ENCODE measurements around the gene ARID1A. TPM values are rescaled to one million over a fixed set of nuclear protein-coding genes. Genes with fewer than 3 reads are reported as not detected.

ARID1A gene
- total and polyA plus RNA-seq, 2 of the 8 experiments (the other 6 are each of a cell fraction or from before 2014, with no cell fraction given), result 52.1 to 103 TPM

DNA sequence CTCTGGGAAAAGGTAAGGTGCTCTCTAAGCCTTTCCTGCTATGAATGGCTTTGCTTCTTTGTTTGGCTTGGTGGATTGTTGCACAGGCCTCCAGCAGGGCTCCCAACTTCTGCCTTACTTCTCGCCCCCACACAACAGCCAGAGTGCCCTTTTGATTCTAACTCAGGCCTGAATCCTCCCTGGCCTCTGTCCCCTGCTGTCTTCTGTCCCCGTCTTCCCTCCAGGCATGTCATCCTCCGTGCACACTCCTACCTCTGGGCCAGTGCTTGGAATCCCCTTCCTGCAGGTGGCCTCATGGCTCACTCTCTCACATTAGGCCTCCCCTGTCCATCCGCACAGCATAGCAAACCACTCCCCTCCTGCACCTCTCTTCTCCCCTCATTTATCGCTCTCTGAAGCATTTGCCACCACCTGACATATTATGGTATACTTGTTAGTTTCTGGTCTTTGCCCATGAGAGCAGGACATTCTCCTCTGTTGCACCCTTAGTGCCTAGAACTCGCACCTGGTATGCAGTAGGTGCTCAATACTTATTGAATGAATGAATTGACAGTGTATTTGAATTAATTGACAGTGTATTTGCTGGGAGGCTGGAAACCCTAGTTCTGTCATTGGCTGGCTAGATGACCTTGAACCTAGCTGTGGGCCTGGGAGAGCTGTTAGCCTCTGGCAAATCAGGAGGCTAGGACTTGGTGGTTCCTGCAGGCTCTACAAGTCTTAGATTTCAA lies 133.5 kb downstream of the ARID1A start:
- DNase-seq (ENCODE audit: low read depth in 1 of 2, low spot score in 2 of 2), result no peak
- Histone ChIP-seq H3K27me3 (replicated peaks in 1 of 4; ENCODE audit: control insufficient read depth in 3 of 4, extremely low read depth in 1 of 4, insufficient read depth in 3 of 4, low read length in 3 of 4) (no peaks in the 10 kb centered on the region), H3K14ac (ENCODE audit: insufficient read length) (no peak overlapping the region), H4K20me1 (replicated peaks in 1 of 2; ENCODE audit: control insufficient read depth in 1 of 2, insufficient read depth in 2 of 2, low read length in 2 of 2) (peaks cover 9 to 12% of the 10 kb centered on the region in 2 experiments), H2BK12ac (ENCODE audit: low read depth, low read length) (no peak overlapping the region), H3K27ac (ENCODE audit: low read depth, low read length) (no peak overlapping the region), H3K23ac (ENCODE audit: insufficient read length) (no peak overlapping the region), H4K5ac (ENCODE audit: insufficient read length, low read depth, low read length) (no peak overlapping the region), H4K91ac (replicated peaks; ENCODE audit: insufficient read length, low read length) (no peak overlapping the region), H3K4me3 (ENCODE audit: extremely low read depth in 1 of 4, insufficient read depth in 2 of 4, low read depth in 3 of 4, low read length in 4 of 4) (no peak overlapping the region), H2BK120ac (replicated peaks; ENCODE audit: low read depth, low read length) (no peak overlapping the region), H3K18ac (ENCODE audit: extremely low read depth, low read length) (no peak overlapping the region), H2BK5ac (ENCODE audit: low read depth, low read length) (no peak overlapping the region), H3K23me2 (ENCODE audit: low read depth, low read length) (peaks cover 6% of the 10 kb centered on the region; the same call in 1 of the 2 replicates), H3K4me1 (replicated peaks in 1 of 4; ENCODE audit: control insufficient read depth in 3 of 4, insufficient read depth in 4 of 4, low read length in 3 of 4) (peaks cover 6 to 9% (median 7%) of the 10 kb centered on the region in 4 experiments; a peak in 6 of 7 replicates), H3K9me3 (ENCODE audit: insufficient read depth in 2 of 2, low read depth in 1 of 2, low read length in 1 of 2) (no peaks in the 10 kb centered on the region), H2AFZ (ENCODE audit: low read length) (no peak overlapping the region), H3K56ac (replicated peaks; ENCODE audit: insufficient read length, low read depth, low read length) (no peak overlapping the region), H2AK5ac (ENCODE audit: low read depth, low read length) (no peak overlapping the region), H2BK15ac (ENCODE audit: low read length) (no peak overlapping the region), H3K9ac (replicated peaks in 1 of 4; ENCODE audit: extremely low read depth in 1 of 4, low read depth in 3 of 4, low read length in 3 of 4) (no peak overlapping the region), H2BK20ac (ENCODE audit: low read length) (no peak overlapping the region), H3K79me1 (ENCODE audit: low read depth, low read length) (peaks cover 12% of the 10 kb centered on the region), H3K36me3 (ENCODE audit: control insufficient read depth in 2 of 4, insufficient read depth in 4 of 4, low read length in 3 of 4) (peaks cover 0 to 17% (median 10%) of the 10 kb centered on the region in 4 experiments; a peak in 5 of 8 replicates), H3K4ac (replicated peaks; ENCODE audit: insufficient read length, low read depth, low read length) (no peak overlapping the region), H4K8ac (ENCODE audit: extremely low read depth, insufficient read depth, low read length) (no peak overlapping the region), H3K4me2 (ENCODE audit: insufficient read depth in 1 of 2, low read depth in 2 of 2, low read length in 2 of 2) (peak overlapping the region in 1 of 2 experiments; percentile 4; a peak in 1 of 4 replicates), H3K79me2 (ENCODE audit: control insufficient read depth in 1 of 2, insufficient read depth in 2 of 2, low read length in 2 of 2) (peaks cover 0 to 11% of the 10 kb centered on the region in 2 experiments; a peak in 1 of 4 replicates)
- FAIRE-seq, result no peak
- ChIA-PET CTCF (ENCODE audit: partially characterized antibody) (interaction anchor here (0.6 to 12.8 kb wide), 8 partner anchors 9 to 291 kb away, joined by 3 to 125 read pairs (median 5); partner anchors contain the start of gene SFN), POLR2A (ENCODE audit: partially characterized antibody) (interaction anchor here (1.5 kb wide), 1 partner anchor 36 kb away, joined by 4 read pairs; no protein-coding TSS in a partner anchor)
- 83% methylated on average over 6 of the region's 6 CpGs; no CpG with 5 or more reads in 1 of the 2 experiments for WGBS, 2 experiments (ENCODE audit: extremely low coverage in 1 of 2, insufficient coverage in 1 of 2, insufficient read length in 1 of 2, insufficient replicate concordance in 2 of 2, low coverage in 1 of 2, low lambda C conversion rate in 2 of 2, missing lambda C conversion rate in 1 of 2)
- TF ChIP-seq BRCA1 (IDR thresholded peaks at IDR 0.05; ENCODE audit: low read depth, low read length) (no peak), SIN3A (conservative IDR thresholded peaks at IDR 0.05 in 1 of 2, IDR thresholded peaks at IDR 0.05 in 1 of 2; ENCODE audit: low read depth in 1 of 2, low read length in 2 of 2) (no peak), ASH2L (IDR thresholded peaks at IDR 0.05; ENCODE audit: low read length) (no peak), KDM5A (IDR thresholded peaks at IDR 0.05; ENCODE audit: low read length) (no peak), BCL11A (IDR thresholded peaks at IDR 0.05; ENCODE audit: low read depth in 2 of 2, low read length in 2 of 2) (no peak), CREB1 (IDR thresholded peaks at IDR 0.05) (no peak), JUN (IDR thresholded peaks at IDR 0.05; ENCODE audit: low read depth, low read length) (no peak), CBX8 (IDR thresholded peaks at IDR 0.05; ENCODE audit: borderline replicate concordance, low read depth, low read length) (no peak), TBP (IDR thresholded peaks at IDR 0.05; ENCODE audit: low read depth, low read length) (no peak), GABPA (IDR thresholded peaks at IDR 0.05; ENCODE audit: borderline replicate concordance, insufficient read depth, low read length) (no peak)
- TF ChIP-seq, protein P1, sequence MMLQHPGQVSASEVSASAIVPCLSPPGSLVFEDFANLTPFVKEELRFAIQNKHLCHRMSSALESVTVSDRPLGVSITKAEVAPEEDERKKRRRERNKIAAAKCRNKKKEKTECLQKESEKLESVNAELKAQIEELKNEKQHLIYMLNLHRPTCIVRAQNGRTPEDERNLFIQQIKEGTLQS (IDR thresholded peaks at IDR 0.05; ENCODE audit: insufficient read depth, low read depth, low read length), result no peak

Data from H1 (cell line).